GM19025 (cell line): ENCODE data around the gene PRSS27.

Experiments used
- ATAC-seq: cut with Tn5 transposase; IDR thresholded peaks from one replicate; pipeline ENCODE4 v1.9.1; 2021; ENCODE audit warnings: mild to moderate bottlenecking, low read depth, moderate library complexity; ENCODE audit not compliant: unreplicated experiment

PRSS27 gene

DNA sequence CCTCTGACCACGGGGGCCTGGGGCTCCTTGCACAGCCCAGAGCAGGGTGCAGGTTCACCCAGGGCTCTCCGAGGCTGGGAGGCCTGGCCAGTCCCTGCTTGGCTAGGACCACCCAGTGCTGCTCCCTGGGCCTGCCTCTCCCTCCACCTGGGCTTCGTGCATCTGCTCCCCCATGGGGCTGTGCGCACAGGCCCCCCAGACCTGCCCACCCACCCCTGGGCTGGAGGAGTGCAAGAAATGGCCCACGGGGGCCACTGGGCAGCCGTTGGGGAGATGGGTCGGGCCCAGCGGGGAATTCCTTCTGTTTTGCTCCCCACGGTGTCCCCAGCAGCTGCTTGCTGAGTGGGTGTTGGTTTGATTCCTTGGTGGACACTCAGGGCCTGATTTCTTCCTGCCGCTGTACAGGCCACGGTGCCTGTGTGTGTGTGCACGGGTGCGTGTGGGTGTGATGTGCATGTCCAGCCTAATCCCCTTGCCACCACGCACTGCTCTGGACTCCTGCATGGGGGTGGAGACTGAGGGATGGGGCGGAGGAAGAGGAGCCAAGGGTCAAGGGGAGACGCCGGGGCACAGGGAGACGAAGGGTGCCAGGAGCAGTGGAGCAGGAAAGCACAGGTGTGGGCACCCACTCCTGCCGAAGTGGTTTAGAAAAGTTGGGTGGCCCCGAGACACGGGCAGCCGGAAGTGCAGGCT is 8.5 kb downstream of the PRSS27 start:
- no peak for ATAC-seq

- ATAC-seq: no peak
These were observed 9.3 kb downstream of the PRSS27 start for GRCh38 chr16:2710711-2711231.

- ATAC-seq: no peak
These were observed 9.9 kb downstream of the PRSS27 start for GRCh38 chr16:2710021-2710710.

DNA sequence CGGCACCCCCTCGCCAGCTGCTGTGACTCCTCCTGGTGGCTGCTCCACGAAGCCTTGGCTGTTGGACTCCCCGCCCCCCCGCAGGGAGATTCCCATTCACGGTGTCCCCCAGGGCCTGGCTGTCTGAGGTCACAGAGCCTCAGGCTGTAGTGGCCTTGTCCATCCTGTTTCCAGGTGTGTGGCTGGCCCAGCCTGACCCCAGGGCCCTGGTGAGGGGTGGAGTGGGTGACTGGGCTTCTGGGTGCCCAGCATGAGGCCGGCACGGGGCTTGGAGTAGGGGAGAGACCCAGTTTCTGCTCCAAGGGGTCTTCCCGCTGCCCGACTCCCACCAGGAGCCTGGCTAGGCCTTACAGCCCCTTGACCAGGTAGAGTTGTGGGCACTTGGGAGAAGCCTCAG is 10.4 kb downstream of the PRSS27 start:
- ATAC-seq: no peak

GRCh38 chr16:2708955-2709587 is 11.0 kb downstream of the PRSS27 start:
- ATAC-seq: no peak

- no peak for ATAC-seq
These were observed 11.8 kb downstream of the PRSS27 start for GRCh38 chr16:2708290-2708639.

DNA sequence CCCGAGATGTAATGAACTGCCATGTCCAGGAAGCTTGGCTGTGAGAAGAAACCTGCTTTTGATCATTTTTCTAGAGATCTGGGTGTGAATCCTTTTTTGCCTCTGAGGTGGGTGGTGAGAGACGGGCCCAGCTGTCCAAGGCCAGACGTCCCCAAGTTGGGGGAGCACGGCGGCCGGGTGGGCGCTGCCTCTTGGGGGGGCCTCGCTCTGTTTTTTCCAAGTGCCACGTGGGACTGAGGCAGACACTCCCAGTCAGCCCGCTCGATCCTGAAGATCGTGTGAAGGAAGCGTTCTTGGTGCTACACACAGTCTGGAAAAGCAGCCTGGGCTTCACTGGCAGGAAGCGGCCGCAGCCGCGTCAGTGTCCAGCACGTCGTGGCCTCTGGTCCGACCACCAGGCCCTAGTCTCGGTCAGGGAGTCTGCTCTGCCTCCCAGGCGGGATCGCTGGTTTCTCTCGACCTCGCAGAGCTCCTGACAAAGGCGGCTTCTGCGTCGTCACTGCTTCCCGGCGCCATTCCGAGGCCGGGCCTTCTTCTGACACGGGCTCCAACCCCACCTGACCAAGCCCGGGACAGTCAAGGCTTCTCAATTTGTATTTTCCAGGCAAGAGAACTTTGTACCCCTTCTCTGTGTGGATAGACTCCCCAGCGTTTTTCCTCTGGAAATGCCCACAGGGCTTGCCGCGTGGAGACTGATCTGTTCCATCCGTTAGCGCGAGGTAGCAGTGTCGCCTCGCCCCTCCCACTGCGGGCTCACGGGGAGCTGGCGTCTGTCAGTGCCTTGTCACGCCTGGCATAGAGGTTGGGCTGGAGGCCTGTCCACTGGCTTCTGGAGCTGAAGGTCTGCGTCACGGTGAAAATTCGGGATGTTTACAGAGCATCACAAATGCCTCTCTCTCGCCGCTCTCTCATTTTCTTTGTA is 12.4 kb downstream of the PRSS27 start:
- ATAC-seq: no peak

DNA sequence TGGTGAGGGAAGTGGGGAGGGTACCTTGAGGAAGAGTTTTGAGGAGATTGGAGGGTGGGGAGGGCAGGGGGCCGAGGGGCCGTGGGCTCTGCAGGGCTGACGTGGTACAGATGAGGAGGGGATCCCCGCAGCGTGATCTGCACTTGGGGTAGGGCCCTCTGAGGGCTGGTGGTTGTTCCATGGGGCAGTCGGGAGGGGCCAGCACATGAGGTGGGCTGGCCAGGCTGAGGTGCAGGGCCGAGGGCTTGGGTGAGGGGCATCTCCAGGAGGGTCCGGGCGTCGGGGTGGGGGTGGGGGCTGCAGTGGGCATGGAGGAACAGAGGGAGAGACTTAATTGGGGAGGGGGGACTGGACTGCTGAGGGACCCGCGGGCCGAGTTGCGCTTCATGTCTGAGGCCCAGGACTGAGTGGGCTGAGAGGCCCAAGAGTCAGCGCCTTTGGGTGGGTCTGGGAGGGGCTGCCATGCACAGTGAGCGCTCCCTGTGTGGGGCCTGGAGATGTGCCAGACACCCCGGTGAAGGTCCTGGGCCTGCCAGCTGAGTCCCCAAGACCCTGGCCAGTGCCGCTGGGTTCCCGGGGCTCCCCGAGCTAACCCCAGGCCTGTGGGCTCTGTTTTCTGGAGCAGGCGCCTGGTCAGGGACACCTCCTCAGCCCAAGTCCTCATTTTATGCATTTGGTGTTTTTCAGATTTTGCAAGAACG is 13.3 kb downstream of the PRSS27 start:
- ATAC-seq: no peak

GRCh38 chr16:2706085-2706484 is 13.9 kb downstream of the PRSS27 start:
- no peak for ATAC-seq

- no peak for ATAC-seq
These were observed 14.7 kb downstream of the PRSS27 start for GRCh38 chr16:2705351-2705750.

DNA sequence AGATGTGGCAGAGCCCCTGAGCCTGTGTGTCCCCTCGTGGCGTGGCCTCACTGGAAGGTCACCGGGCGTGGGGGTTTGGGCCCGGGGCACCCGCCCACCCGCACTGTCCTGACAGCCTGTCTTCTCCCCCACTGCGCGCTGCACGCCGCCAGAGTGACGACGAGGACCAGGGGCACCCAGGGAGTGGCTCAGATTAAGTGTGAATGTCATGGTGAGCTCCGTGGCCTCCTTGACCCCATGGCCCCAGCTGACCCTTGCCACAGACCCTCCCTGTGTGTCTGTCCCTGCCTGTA is 15.1 kb downstream of the PRSS27 start:
- no peak for ATAC-seq

DNA sequence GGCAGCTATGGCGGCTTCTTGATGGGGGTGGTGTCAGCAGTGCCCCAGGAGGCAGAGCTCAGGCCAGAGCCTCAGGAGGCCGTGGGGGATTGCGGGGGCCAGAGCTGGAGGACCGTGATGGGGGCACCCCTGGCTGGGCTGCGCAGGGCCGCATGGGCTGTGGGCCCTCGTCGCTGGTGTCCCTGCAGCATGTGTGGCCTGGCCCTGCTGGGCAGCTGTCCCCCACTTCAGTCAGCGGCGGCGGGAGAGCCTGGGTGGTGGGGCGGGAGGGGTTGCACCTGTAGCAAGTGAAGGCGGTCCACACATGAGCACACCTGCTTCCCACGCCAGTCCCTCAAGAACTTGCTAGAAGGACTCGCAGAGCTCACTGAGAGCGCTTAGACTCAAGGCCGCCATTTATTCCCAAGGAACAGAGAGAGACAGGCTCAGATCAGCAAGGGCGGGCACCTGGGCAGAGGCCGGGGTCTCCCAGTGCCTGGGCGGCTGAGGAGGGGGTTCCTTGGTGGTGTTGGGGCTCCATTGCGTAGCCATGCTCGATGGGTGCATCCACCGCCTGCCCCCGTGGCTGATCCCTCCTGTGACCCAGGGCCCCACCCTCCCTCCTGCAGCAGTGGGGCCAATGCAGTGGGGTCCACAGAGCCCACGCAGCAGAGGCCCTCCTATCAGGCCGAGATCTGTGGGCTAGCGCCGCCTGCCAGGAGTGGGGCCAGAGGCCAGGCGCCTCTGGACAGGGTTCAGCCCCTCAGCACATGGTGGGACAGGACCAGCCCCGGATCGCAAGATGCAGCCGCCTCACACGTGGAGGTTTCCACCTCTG is 15.7 kb downstream of the PRSS27 start:
- no peak for ATAC-seq

DNA sequence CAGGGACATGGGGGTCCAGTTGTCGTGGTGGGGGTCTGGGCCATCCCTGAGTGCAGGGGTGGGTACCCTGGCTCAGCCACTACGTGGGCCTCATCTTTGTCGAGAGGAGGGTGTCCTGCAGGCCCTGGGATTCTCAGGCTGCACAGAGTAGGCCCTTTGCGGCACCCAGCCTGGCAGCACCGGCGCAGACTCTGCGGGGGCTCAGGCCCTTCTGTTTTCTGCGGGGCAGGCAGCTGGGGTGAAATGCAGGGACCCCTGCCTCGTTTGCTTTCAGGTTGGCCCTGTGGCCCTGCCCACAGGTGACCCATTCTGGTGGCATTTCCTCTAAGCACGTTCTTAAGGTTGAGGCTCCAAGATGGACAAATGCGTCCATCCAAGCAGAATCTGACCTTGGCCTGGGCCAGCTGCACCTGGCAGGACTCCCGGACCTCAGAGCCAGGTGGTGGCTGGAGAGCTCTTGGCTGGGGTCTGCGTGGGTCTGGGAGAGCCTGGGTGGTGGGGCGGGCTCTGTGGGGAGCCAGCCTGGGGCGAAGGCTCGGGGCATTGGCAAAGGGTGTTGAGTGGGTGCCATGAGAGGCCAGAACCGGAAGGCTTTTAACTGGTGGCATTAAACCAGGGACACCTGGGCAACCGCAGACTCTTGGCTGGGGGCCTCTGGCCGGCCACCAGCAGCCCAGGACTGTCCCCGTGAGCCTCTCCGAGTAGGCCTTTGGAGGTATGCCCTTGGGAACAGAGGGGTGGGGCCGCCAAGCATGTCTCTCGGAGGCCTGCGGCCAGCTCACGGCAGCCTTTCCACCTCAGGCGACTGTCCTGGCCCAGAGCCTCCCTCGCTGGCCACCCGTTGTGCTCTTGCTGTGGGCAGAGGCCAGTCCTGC is 16.9 kb downstream of the PRSS27 start:
- no peak for ATAC-seq

DNA sequence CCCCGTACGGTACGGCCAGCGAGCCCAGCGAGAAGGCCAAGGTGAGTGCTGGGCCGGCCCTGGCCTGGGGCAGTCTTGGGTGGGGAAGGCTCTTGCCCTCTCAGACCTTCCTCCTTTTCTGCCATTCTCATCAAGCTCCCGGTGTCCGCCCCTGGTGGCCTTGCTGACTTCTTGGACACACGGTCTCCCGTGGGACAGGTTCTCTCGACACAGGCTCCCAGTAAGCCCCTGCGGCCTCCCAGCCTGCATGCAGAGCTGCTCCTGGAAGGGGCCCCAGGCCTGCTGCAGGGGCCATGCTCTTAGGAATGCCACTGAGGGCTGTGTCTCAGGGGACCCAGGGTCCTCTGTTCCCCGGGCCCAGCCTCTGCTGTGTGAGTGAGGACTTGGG is 17.6 kb downstream of the PRSS27 start:
- ATAC-seq: no peak

DNA sequence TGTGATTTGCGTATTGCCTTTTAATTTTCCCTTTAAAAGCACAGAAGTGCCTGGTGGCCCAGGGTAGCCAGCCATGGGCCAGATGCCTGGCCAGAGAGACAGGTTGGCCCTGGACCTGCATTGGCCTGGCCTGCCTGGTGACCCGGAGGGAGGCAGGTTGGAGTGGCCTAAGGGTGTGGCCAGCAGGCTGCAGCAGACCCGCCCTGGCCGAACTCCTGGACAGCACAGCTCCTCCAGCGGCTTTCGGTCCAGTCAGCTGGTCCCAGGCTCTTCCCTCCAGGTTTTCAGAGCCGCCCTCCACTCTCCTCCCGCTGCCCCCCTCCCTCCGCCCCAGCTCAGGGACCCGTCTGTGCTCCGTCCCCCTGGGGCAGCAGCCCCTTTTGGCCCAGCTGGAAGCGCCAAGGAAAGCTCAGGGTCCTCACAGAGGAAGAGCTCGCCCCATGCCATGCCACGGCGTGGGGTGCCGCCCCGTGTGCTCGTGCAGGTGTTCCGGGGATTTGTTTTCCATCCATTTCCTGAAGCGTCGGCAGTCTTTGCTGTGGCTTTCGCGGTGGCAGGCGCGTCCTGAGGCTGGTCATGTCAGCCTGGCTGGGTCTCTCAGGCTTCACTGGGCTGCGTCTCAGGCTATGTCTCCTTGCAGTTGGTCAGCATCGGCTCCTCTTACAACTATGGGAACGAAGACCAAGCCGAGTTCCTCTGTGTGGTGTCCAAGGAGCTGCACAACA is 18.1 kb downstream of the PRSS27 start:
- no peak for ATAC-seq

- ATAC-seq: no peak
These were observed 18.8 kb downstream of the PRSS27 start for GRCh38 chr16:2701272-2701671.

- ATAC-seq: no peak
These were observed 19.2 kb downstream of the PRSS27 start for GRCh38 chr16:2700786-2701185.
